AG04450 (cell line): ENCODE data around the gene SPATA46. TPM values are rescaled to one million over a fixed set of nuclear protein-coding genes. Genes with fewer than 3 reads are reported as not detected.

Source experiments
- CTCF ChIA-PET: fragments of 300-600, 350-600 bp; formaldehyde crosslinking; extraction: SDS; loops from one replicate; lab custom pipeline; 2022; ENCODE audit warnings: antibody characterized with exemption, inconsistent platforms; lab: Charles Lee
- POLR2A ChIA-PET: fragments of 350-600 bp; formaldehyde crosslinking; extraction: SDS; loops from one replicate; lab custom pipeline; 2021; ENCODE audit warnings: antibody characterized with exemption, inconsistent platforms; lab: Yijun Ruan, JAX
- DNase-seq: peaks from one replicate; pipeline ENCODE4 v3.0.0-alpha.2; 2011; ENCODE audit warnings: low read depth, low spot score
- H3K27ac ChIP-seq: one replicate; pipeline ENCODE4 v1.5.1; 2012; ENCODE audit warnings: low read depth, low read length, control low read depth
- H3K27me3 ChIP-seq: one replicate; pipeline ENCODE4 v1.6.0; 2012; ENCODE audit warnings: low read length; ENCODE audit not compliant: control insufficient read depth, insufficient read depth
- H3K4me3 ChIP-seq: 2 replicates; pipeline ENCODE4 v1.5.1; 2011; ENCODE audit warnings: mild to moderate bottlenecking, low read depth, low read length, control low read depth
- H3K9me3 ChIP-seq: 2 replicates; pipeline ENCODE4 v1.5.1; 2012; ENCODE audit warnings: low read length; ENCODE audit not compliant: control insufficient read depth, insufficient read depth
- CTCF ChIP-seq: IDR thresholded peaks from 2 replicates; pipeline ENCODE4 v1.5.1; 2011; ENCODE audit warnings: low read depth, low read length, control low read depth, inconsistent platforms
- polyA plus RNA-seq: library from polyadenylated mRNA; depleted of rRNA; stranded (reverse); fragments of >200 nt; gene quantifications from 2 replicates; pipeline ENCODE4 v1.2.3, GENCODE V29; 2011

Gene SPATA46
- polyA plus RNA-seq, 1 experiment: not detected

GRCh38 chr1:162397943-162398560 is 21.4 kb upstream of the SPATA46 start:
- DNase-seq: no peak
- ChIA-PET POLR2A (interaction anchor here (0.6 kb wide), 1 partner anchor 35 kb away, joined by 3 read pairs; no protein-coding TSS in a partner anchor), CTCF (interaction anchor here (1.0 to 1.3 kb wide), 2 partner anchors 8 to 9 kb away, joined by 3 read pairs; no protein-coding TSS in a partner anchor)
- Histone ChIP-seq H3K27me3 (peaks cover 26% of the 10 kb centered on the region), H3K4me3 (no peak overlapping the region), H3K9me3 (no peaks in the 10 kb centered on the region), H3K27ac (no peak overlapping the region)
- TF ChIP-seq CTCF: no peak

- CTCF ChIA-PET: no interaction called here
- Histone ChIP-seq H3K9me3 (no peaks in the 10 kb centered on the region), H3K4me3 (no peak overlapping the region), H3K27ac (no peak overlapping the region), H3K27me3 (peaks cover 26% of the 10 kb centered on the region)
- no peak for TF ChIP-seq CTCF
- POLR2A ChIA-PET: no interaction called here
- DNase-seq: no peak
Observed at GRCh38 chr1:162397039-162397448, 20.4 kb upstream of the SPATA46 start.

GRCh38 chr1:162396201-162396906 is 19.7 kb upstream of the SPATA46 start:
- no peak for DNase-seq
- TF ChIP-seq CTCF: no peak
- CTCF ChIA-PET: no interaction called here
- Histone ChIP-seq H3K27ac (no peak overlapping the region), H3K4me3 (no peak overlapping the region), H3K27me3 (peaks cover 26% of the 10 kb centered on the region), H3K9me3 (no peaks in the 10 kb centered on the region)
- POLR2A ChIA-PET: no interaction called here

- no peak overlapping the region for H3K4me3 ChIP-seq
- ChIA-PET CTCF (interaction anchor here (0.5 to 3.9 kb wide), 32 partner anchors 8 to 663 kb away, joined by 3 to 33 read pairs (median 5); no protein-coding TSS in a partner anchor), POLR2A (no interaction called here)
- peak; percentile 91 for TF ChIP-seq CTCF
- no peak for DNase-seq
- peaks cover 26% of the 10 kb centered on the region for H3K27me3 ChIP-seq
- no peaks in the 10 kb centered on the region for H3K9me3 ChIP-seq
- H3K27ac ChIP-seq: no peak overlapping the region
Observed at GRCh38 chr1:162391790-162392563, 15.3 kb upstream of the SPATA46 start.
